Choroid plexus epithelial cell (primary cell): ENCODE results near the gene KCNK15.

Experiments
- DNase-seq: peaks from one replicate; pipeline ENCODE4 v3.0.0-alpha.2; 2010; ENCODE audit warnings: low read depth
- H3K4me3 ChIP-seq: 2 replicates; pipeline ENCODE4 v1.5.1; 2011; ENCODE audit warnings: low read depth, mild to moderate bottlenecking, control low read depth, low read length, moderate library complexity
- CTCF ChIP-seq: conservative IDR thresholded peaks from 2 replicates; pipeline ENCODE4 v1.5.1; 2011; ENCODE audit warnings: low read depth, mild to moderate bottlenecking, control low read depth, inconsistent platforms, low read length, moderate library complexity

KCNK15 gene

GRCh38 chr20:44768854-44769480, 23.3 kb downstream of the KCNK15 start:
- no peak for DNase-seq
- TF ChIP-seq CTCF = no peak
- H3K4me3 ChIP-seq = no peak overlapping the region

GRCh38 chr20:44769481-44769863, 23.8 kb downstream of the KCNK15 start:
- no peak overlapping the region for H3K4me3 ChIP-seq
- no peak for DNase-seq
- no peak for TF ChIP-seq CTCF

GRCh38 chr20:44770484-44771171, 25.0 kb downstream of the KCNK15 start:
- no peak overlapping the region for H3K4me3 ChIP-seq
- TF ChIP-seq CTCF = no peak
- no peak for DNase-seq

- no peak for TF ChIP-seq CTCF
- no peak overlapping the region for H3K4me3 ChIP-seq
- DNase-seq = no peak
These were observed 25.5 kb downstream of the KCNK15 start for GRCh38 chr20:44771172-44771535.

- no peak for TF ChIP-seq CTCF
- DNase-seq = no peak
- no peak overlapping the region for H3K4me3 ChIP-seq
These were observed 27.0 kb downstream of the KCNK15 start for GRCh38 chr20:44772636-44773035.

GRCh38 chr20:44773070-44773829, 27.6 kb downstream of the KCNK15 start:
- DNase-seq = no peak
- H3K4me3 ChIP-seq = no peak overlapping the region
- no peak for TF ChIP-seq CTCF
